Aorta (tissue), 5 donors: ENCODE measurements around the gene PRKAG1. TPM values are rescaled to one million over a fixed set of nuclear protein-coding genes. Genes with fewer than 3 reads are reported as not detected.

ENCODE experiments used
- ATAC-seq: fragments of 200-7000 bp; cut with Tn5 transposase; one replicate; pipeline ENCODE4 v1.9.1; 2022; ENCODE audit warnings: moderate library complexity; ENCODE audit not compliant: low FRiP score
- DNase-seq, 2 donors: peaks; one replicate each; pipeline ENCODE4 v3.0.0-alpha.2; 2020
- H3K27ac ChIP-seq, 2 donors: one replicate each; pipeline ENCODE4 v1.5.1; 2013; ENCODE audit warnings: low read length in 2 of 2, mild to moderate bottlenecking in 2 of 2, moderate library complexity in 2 of 2, control low read depth in 1 of 2, inconsistent platforms in 1 of 2, low read depth in 1 of 2
- H3K27me3 ChIP-seq, 2 donors: one replicate each; pipeline ENCODE4 v1.6.1; 2013; ENCODE audit warnings: control low read depth in 1 of 2, low read length in 1 of 2, mild to moderate bottlenecking in 1 of 2, moderate library complexity in 1 of 2; ENCODE audit not compliant: insufficient read depth in 2 of 2, control insufficient read depth in 1 of 2
- H3K36me3 ChIP-seq, 2 donors: one replicate each; pipeline ENCODE4 v1.6.1; 2013; ENCODE audit warnings: control low read depth in 1 of 2, low read length in 1 of 2, mild to moderate bottlenecking in 1 of 2; ENCODE audit not compliant: insufficient read depth in 2 of 2, control insufficient read depth in 1 of 2
- H3K4me1 ChIP-seq, 2 donors: one replicate each; pipeline ENCODE4 v1.6.1; 2013; ENCODE audit warnings: low read length in 2 of 2, control low read depth in 1 of 2, mild to moderate bottlenecking in 1 of 2, moderate library complexity in 1 of 2; ENCODE audit not compliant: insufficient read depth in 2 of 2, control insufficient read depth in 1 of 2
- H3K4me3 ChIP-seq, 2 donors: one replicate each; pipeline ENCODE4 v1.5.1; 2013; ENCODE audit warnings: low read length in 2 of 2, control low read depth in 1 of 2, mild to moderate bottlenecking in 1 of 2
- H3K9me3 ChIP-seq: one replicate; pipeline ENCODE4 v1.6.1; 2013; ENCODE audit warnings: mild to moderate bottlenecking, low read length; ENCODE audit not compliant: control insufficient read depth
- WGBS, 2 donors: extraction: QIAGEN DNeasy Blood & Tissue Kit; methylation state at CpG; one replicate each; pipeline ENCODE4 v1.1.7; 2013; 5-methylcytosine and 5-hydroxymethylcytosine counted together
- intact Hi-C, 2 donors: fragments of 100-400 bp; cut with DNase I; formaldehyde crosslinking; loops; one replicate each; pipeline versions ENCODE4 v1.14.2 to v1.15.0; 2022
- polyA plus RNA-seq, 2 donors: library from polyadenylated mRNA; stranded (reverse); fragments of 200-250 nt; gene quantifications; one replicate each; pipeline ENCODE4 v1.2.3, GENCODE V29; 2013
- total RNA-seq, 2 donors: library from RNA; stranded (reverse); fragmentation: NEBNext Ultra II Directional; extraction: Animal tissue kit (Norgen Biotek cat#: 25700); gene quantifications; one replicate each; pipeline ENCODE4 v1.2.1, GENCODE V29; 2021
- donor health status: healthy with polysubstance abuse.
- donor health status: Bipolar disorder and iron deficiency.
- donor health status: DM: no; HTN: no; CAD: no.
- donor health status: DM: no; HTN: no; CAD: no.
- donor health status: DM: yes; HTN: yes; CAD: no.

PRKAG1 gene
- total and polyA plus RNA-seq, 4 donors: 44.8 to 57.1 (median 49.3) TPM

DNA sequence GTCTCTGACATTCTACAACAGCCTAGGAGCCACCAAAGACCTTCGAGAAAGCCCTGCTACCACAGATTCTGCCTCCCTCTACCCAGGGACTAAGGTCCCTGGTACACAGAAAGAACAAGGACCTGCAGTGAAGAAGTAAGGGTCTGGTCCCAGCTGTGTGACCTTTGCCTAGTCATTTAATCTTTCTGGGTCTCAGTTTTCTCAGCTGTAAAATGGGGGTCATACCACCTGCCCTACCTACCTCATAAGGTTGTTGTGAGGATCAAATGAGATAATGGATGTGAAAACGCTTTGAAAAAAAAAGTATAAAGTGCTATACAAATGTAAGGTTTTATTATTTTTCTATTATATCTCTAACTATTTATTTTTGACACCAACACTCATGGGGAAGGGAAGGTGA is 5.2 kb upstream of the PRKAG1 start:
- ATAC-seq (no peak), DNase-seq (no peak)
- H3K4me1 ChIP-seq: no peaks in the 10 kb centered on the region
- no peak overlapping the region for H3K4me3 ChIP-seq
- WGBS, 2 donors: 90 to 92% methylated on average over 2 of the region's 2 CpGs
- H3K9me3 ChIP-seq: no peaks in the 10 kb centered on the region
- no peaks in the 10 kb centered on the region for H3K27me3 ChIP-seq
- peaks cover 2 to 19% of the 10 kb centered on the region in 2 donors for H3K36me3 ChIP-seq
- intact Hi-C loops: no loop called here
- no peak overlapping the region for H3K27ac ChIP-seq

DNA sequence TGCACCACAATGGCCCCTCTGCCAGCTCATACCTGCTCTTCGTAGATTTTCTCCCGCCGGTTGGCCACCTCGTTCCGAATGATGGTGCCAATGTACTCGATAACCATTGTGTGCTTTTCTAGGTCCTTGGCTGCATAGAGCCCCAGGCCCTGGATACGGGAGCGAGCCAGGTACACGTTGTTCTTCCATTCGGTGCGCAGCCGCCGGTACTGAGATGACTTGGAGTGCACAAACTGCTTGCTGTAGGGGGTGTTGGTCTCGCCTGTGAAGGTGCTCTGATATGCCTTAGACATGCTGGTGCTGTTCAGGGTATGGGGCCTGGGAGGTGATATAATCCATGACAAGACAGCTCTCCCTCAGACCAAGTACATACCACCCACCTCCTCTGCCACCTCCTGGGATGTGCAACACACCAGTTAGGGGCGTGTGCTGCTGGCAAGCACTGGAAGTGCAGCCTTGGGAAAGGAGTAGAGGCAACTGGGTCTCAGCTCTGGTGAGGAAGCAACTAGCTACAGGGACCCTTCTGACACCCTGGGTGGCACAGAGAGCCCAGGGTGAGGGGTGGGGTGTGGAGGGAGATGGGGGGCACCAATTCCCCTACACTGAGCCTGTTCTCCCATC is 4.1 kb upstream of the PRKAG1 start:
- no peak overlapping the region for H3K27ac ChIP-seq
- no peaks in the 10 kb centered on the region for H3K4me1 ChIP-seq
- peaks cover 2 to 17% of the 10 kb centered on the region in 2 donors for H3K36me3 ChIP-seq
- H3K4me3 ChIP-seq: no peak overlapping the region
- 87 to 90% methylated on average over 15 of the region's 15 CpGs for WGBS, 2 donors
- no peak for ATAC-seq
- H3K9me3 ChIP-seq: no peaks in the 10 kb centered on the region
- intact Hi-C loops: no loop called here
- H3K27me3 ChIP-seq: no peaks in the 10 kb centered on the region
- peak in 1 of 2 donors; percentile 40 for DNase-seq

GRCh38 chr12:49021292-49021915 is 2.8 kb upstream of the PRKAG1 start:
- ATAC-seq: no peak
- intact Hi-C loops: no loop called here
- H3K9me3 ChIP-seq: no peaks in the 10 kb centered on the region
- no peak overlapping the region for H3K27ac ChIP-seq
- H3K4me1 ChIP-seq: no peaks in the 10 kb centered on the region
- no peaks in the 10 kb centered on the region for H3K27me3 ChIP-seq
- H3K4me3 ChIP-seq: no peak overlapping the region
- H3K36me3 ChIP-seq: peaks cover 0 to 13% of the 10 kb centered on the region in 2 donors
- DNase-seq: peak in 1 of 2 donors; percentile 48
- 74 to 78% methylated on average over 10 to 11 of the region's 11 CpGs for WGBS, 2 donors

GRCh38 chr12:49020441-49020840 is 1.9 kb upstream of the PRKAG1 start:
- no peaks in the 10 kb centered on the region for H3K4me1 ChIP-seq
- 76 to 85% methylated on average over 6 of the region's 6 CpGs for WGBS, 2 donors
- no peak overlapping the region for H3K4me3 ChIP-seq
- H3K9me3 ChIP-seq: no peaks in the 10 kb centered on the region
- DNase-seq (peak in 1 of 2 donors; percentile 54), ATAC-seq (no peak)
- peaks cover 0 to 9% of the 10 kb centered on the region in 2 donors for H3K36me3 ChIP-seq
- intact Hi-C loops: no loop called here
- no peaks in the 10 kb centered on the region for H3K27me3 ChIP-seq
- no peak overlapping the region for H3K27ac ChIP-seq

DNA sequence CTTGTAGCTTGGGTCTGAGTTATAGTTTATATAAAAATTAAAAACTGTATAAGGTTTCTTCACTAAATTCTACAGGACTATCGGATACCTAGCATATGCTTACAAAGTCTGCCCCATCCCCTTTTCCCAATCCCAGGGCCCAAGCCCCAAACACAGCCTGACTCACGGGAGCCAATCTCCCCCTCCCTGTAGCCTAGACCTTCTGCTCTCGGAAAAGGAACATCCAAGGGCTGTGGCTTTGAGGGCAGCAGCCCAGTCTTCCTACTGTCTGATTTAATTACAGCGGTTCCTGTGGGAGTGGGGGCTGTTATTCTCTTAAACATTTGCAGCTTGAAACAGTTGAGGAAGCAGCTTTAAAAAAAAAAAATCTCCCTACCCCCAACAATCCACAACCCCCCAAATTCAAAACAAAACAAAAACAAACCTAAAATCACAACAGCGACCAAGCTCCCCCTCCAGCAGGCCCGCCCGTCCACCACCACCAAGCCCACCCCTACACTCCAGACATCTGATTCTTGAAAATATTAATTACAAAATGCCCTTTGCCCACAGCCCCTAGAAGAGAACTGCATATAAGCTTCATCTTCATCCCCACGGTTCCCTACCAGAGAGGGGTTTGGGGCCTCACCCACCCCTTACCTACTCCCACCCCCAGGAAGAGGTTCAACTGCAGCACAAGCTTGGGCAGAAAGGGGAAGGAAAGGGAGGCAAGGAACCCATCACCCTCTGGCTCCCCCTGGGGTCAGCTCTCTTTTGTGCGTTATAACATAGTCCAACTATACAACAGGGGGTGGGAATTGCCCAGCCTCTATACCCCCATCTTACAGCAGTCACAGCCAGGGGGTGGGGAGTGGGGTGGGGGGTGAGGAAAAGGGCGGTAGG is 1.1 kb upstream of the PRKAG1 start:
- Histone ChIP-seq H3K4me1 (no peaks in the 10 kb centered on the region), H3K27me3 (no peaks in the 10 kb centered on the region), H3K4me3 (no peak overlapping the region), H3K27ac (no peak overlapping the region), H3K36me3 (peaks cover 0 to 7% of the 10 kb centered on the region in 2 donors), H3K9me3 (no peaks in the 10 kb centered on the region)
- WGBS, 2 donors: 62 to 67% methylated on average over 10 of the region's 10 CpGs
- DNase-seq (peak in 1 of 2 donors; percentile 61), ATAC-seq (no peak)
- intact Hi-C loops: no loop called here

DNA sequence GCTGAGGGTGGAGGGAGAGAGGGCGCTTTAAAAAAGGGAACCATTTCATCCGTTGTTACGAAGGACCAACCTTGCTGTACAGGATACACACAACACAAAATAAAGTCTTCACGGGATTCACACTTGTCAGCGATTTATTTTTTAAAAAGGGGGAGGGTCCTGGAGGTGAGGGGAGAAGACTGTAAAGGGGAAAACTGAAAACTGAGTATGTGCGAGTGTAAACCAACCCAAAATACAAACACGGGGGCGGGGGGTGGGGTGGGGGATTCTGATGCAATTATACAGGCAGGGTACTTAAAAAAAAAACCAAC is 499 bp upstream of the PRKAG1 start:
- WGBS, 2 donors: 3% methylated on average over 8 of the region's 8 CpGs
- no peaks in the 10 kb centered on the region for H3K4me1 ChIP-seq
- DNase-seq (no peak), ATAC-seq (peak; percentile 3)
- peak overlapping the region; percentile 28 to 79 for H3K27ac ChIP-seq
- intact Hi-C loops: no loop called here
- H3K9me3 ChIP-seq: no peaks in the 10 kb centered on the region
- peak overlapping the region; percentile 45 to 71 for H3K4me3 ChIP-seq
- H3K36me3 ChIP-seq: peaks cover 0 to 7% of the 10 kb centered on the region in 2 donors
- H3K27me3 ChIP-seq: no peaks in the 10 kb centered on the region

DNA sequence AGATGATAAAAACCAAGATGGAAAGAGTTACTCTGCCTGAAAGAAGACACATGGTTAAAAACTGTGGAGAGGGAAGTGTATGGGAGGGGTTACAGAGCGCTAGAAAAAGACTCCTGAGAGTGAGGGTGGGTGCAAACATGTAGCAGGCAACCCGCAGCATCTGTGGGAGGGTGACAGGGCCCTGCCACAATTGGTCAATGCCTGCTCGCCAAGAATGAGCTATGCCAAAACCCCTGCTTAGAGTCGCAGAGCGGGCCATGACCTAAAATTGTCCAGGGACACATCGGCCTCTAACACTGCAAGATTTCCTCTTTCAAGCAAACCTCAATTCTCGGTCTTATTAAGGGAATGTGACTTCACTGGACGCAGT is 700 bp downstream of the PRKAG1 start:
- Histone ChIP-seq H3K27ac (peak overlapping the region in 1 of 2 donors; percentile 38), H3K4me3 (peak overlapping the region; percentile 66 to 78), H3K4me1 (no peaks in the 10 kb centered on the region), H3K36me3 (peaks cover 0 to 7% of the 10 kb centered on the region in 2 donors), H3K9me3 (no peaks in the 10 kb centered on the region), H3K27me3 (no peaks in the 10 kb centered on the region)
- intact Hi-C loops: no loop called here
- WGBS, 2 donors: 0% methylated on average over 8 of the region's 8 CpGs
- peak in 1 of 2 donors; percentile 67 for DNase-seq
- peak; percentile 12 for ATAC-seq

- DNase-seq: no peak
- no peaks in the 10 kb centered on the region for H3K36me3 ChIP-seq
- intact Hi-C loops: no loop called here
- WGBS, 2 donors: 88 to 91% methylated on average over 1 of the region's 1 CpG
- no peaks in the 10 kb centered on the region for H3K27me3 ChIP-seq
- no peaks in the 10 kb centered on the region for H3K4me1 ChIP-seq
- H3K4me3 ChIP-seq: no peak overlapping the region
- no peak for ATAC-seq
- no peak overlapping the region for H3K27ac ChIP-seq
- H3K9me3 ChIP-seq: no peaks in the 10 kb centered on the region
Observed at GRCh38 chr12:49015196-49015595, 3.4 kb downstream of the PRKAG1 start.
